IMR-90 (cell line): ENCODE results near the gene HOXC10. TPM values are rescaled to one million over a fixed set of nuclear protein-coding genes. Genes with fewer than 3 reads are reported as not detected.

Source experiments
- ATAC-seq: fragments of 200-7000 bp; cut with Tn5 transposase; 2 replicates; pipeline ENCODE4 v1.9.1; 2020; ENCODE audit warnings: low read depth, mild to moderate bottlenecking, moderate library complexity
- BruUV-seq: library from RNA; stranded (reverse); fragments of 400-500 nt; replicated peaks from 2 replicates; lab custom pipeline; 2021; lab: Mats Ljungman, UMichigan
- CTCF ChIA-PET: fragments of 300-600 bp; formaldehyde crosslinking; extraction: SDS; loops from one replicate; lab custom pipeline; 2021; ENCODE audit warnings: antibody characterized with exemption; lab: Yijun Ruan, JAX
- POLR2A ChIA-PET: fragments of 300-600 bp; sonication (Branson Sonifier 250); formaldehyde crosslinking; loops from one replicate; lab custom pipeline; 2022; ENCODE audit warnings: antibody characterized with exemption; ENCODE audit not compliant: unreplicated experiment; lab: Charles Lee
- DNase-seq: peaks from one replicate; pipeline ENCODE4 v3.0.0; 2013
- H2AFZ ChIP-seq: replicated peaks from 2 replicates; pipeline ENCODE3; 2013; ENCODE audit warnings: low read length, mild to moderate bottlenecking; ENCODE audit not compliant: poor library complexity
- H2AK5ac ChIP-seq: 2 replicates; pipeline ENCODE4 v1.6.1; 2013; ENCODE audit warnings: low read depth, low read length, inconsistent platforms
- H2AK9ac ChIP-seq: replicated peaks from 2 replicates; pipeline ENCODE3; 2013; ENCODE audit warnings: mild to moderate bottlenecking, low read depth, low read length, moderate library complexity; ENCODE audit not compliant: poor library complexity
- H2BK120ac ChIP-seq: 2 replicates; pipeline ENCODE4 v1.6.1; 2013; ENCODE audit warnings: low read depth, low read length, inconsistent platforms
- H2BK15ac ChIP-seq: 3 replicates; pipeline ENCODE4 v1.6.1; 2013; ENCODE audit warnings: low read depth, low read length, inconsistent platforms
- H2BK20ac ChIP-seq: 2 replicates; pipeline ENCODE4 v1.6.1; 2013; ENCODE audit warnings: low read depth, mild to moderate bottlenecking, inconsistent platforms, low read length, moderate library complexity
- H2BK5ac ChIP-seq: 2 replicates; pipeline ENCODE4 v1.6.1; 2013; ENCODE audit warnings: mild to moderate bottlenecking, low read depth, low read length, inconsistent platforms; ENCODE audit not compliant: poor library complexity, severe bottlenecking
- H3K14ac ChIP-seq: replicated peaks from 2 replicates; pipeline ENCODE4 v1.6.1; 2013; ENCODE audit warnings: low read depth, low read length, inconsistent platforms
- H3K18ac ChIP-seq: 2 replicates; pipeline ENCODE4 v1.6.1; 2013; ENCODE audit warnings: low read depth, low read length, control low read depth
- H3K23ac ChIP-seq: 2 replicates; pipeline ENCODE4 v1.6.1; 2013; ENCODE audit warnings: low read depth, low read length, inconsistent platforms
- H3K27ac ChIP-seq: 2 replicates; pipeline ENCODE4 v1.5.1; 2013; ENCODE audit warnings: mild to moderate bottlenecking, control low read depth, low read length; ENCODE audit not compliant: insufficient read depth
- H3K27me3 ChIP-seq: 2 replicates; pipeline ENCODE4 v1.6.1; 2013; ENCODE audit warnings: low read length; ENCODE audit not compliant: control insufficient read depth, insufficient read depth
- H3K36me3 ChIP-seq: 2 replicates; pipeline ENCODE4 v1.6.1; 2013; ENCODE audit warnings: low read length, mixed read lengths; ENCODE audit not compliant: control insufficient read depth, insufficient read depth
- H3K4ac ChIP-seq: 2 replicates; pipeline ENCODE4 v1.6.1; 2013; ENCODE audit warnings: low read depth, low read length, inconsistent platforms
- H3K4me1 ChIP-seq: 2 replicates; pipeline ENCODE4 v1.6.1; 2013; ENCODE audit warnings: low read length, mixed read lengths; ENCODE audit not compliant: control insufficient read depth, insufficient read depth
- H3K4me2 ChIP-seq: 2 replicates; pipeline ENCODE4 v1.6.1; 2013; ENCODE audit warnings: low read depth, mild to moderate bottlenecking, control low read depth, low read length, moderate library complexity
- H3K4me3 ChIP-seq: 2 replicates; pipeline ENCODE4 v1.5.1; 2013; ENCODE audit warnings: low read depth, mild to moderate bottlenecking, control low read depth, low read length, moderate library complexity; ENCODE audit not compliant: insufficient read depth
- H3K56ac ChIP-seq: 2 replicates; pipeline ENCODE4 v1.6.1; 2013; ENCODE audit warnings: low read length, inconsistent platforms; ENCODE audit not compliant: insufficient read depth; ENCODE audit errors: extremely low read depth
- H3K79me1 ChIP-seq, 2 experiments: 2 replicates each; pipeline ENCODE4 v1.6.1; 2013; ENCODE audit warnings: low read length in 2 of 2, inconsistent platforms in 1 of 2, low read depth in 1 of 2
- H3K9ac ChIP-seq: 2 replicates; pipeline ENCODE4 v1.6.1; 2013; ENCODE audit warnings: low read depth, low read length, control low read depth
- H3K9me1 ChIP-seq: 2 replicates; pipeline ENCODE4 v1.6.1; 2013; ENCODE audit warnings: low read length, inconsistent platforms; ENCODE audit not compliant: insufficient read depth
- H3K9me3 ChIP-seq: 2 replicates; pipeline ENCODE4 v1.6.1; 2013; ENCODE audit warnings: low read length; ENCODE audit not compliant: control insufficient read depth, insufficient read depth
- H4K20me1 ChIP-seq: 2 replicates; pipeline ENCODE4 v1.6.1; 2013; ENCODE audit warnings: low read length, inconsistent platforms; ENCODE audit not compliant: insufficient read depth
- H4K5ac ChIP-seq: 2 replicates; pipeline ENCODE4 v1.6.1; 2013; ENCODE audit warnings: mild to moderate bottlenecking, low read depth, low read length, control low read depth
- H4K8ac ChIP-seq, 2 experiments: 2 replicates each; pipeline ENCODE4 v1.6.1; 2013; ENCODE audit warnings: low read depth in 2 of 2, low read length in 2 of 2, control low read depth in 1 of 2, inconsistent platforms in 1 of 2
- H4K91ac ChIP-seq: 2 replicates; pipeline ENCODE4 v1.6.1; 2013; ENCODE audit warnings: low read depth, low read length, inconsistent platforms; ENCODE audit not compliant: insufficient read depth
- CEBPB ChIP-seq: IDR thresholded peaks from 2 replicates; pipeline ENCODE4 v1.6.1; 2012; ENCODE audit warnings: low read depth, low read length, improper control_type of control experiment
- MAFK ChIP-seq: IDR thresholded peaks from 2 replicates; pipeline ENCODE4 v1.6.1; 2012; ENCODE audit warnings: low read depth, low read length, improper control_type of control experiment
- MXI1 ChIP-seq: IDR thresholded peaks from 2 replicates; pipeline ENCODE4 v1.6.1; 2012; ENCODE audit warnings: low read depth, mild to moderate bottlenecking, low read length, moderate library complexity, borderline replicate concordance
- NFE2L2 ChIP-seq: fragments of 150-350 bp; IDR thresholded peaks from 2 replicates; pipeline ENCODE4 v1.6.1; 2016; ENCODE audit warnings: low read depth, mild to moderate bottlenecking, low read length
- SMC3 ChIP-seq: fragments of 150-350 bp; IDR thresholded peaks from 2 replicates; pipeline ENCODE4 v1.6.1; 2016; ENCODE audit warnings: low read depth, mild to moderate bottlenecking, antibody characterized with exemption, low read length, moderate library complexity
- WGBS, 2 experiments: methylation state at CpG; one replicate each; pipeline versions ENCODE4 v1.1.5 to v1.1.7; 2013; ENCODE audit warnings: missing lambda C conversion rate in 2 of 2; ENCODE audit not compliant: insufficient read length in 1 of 2; ENCODE audit errors: extremely low coverage in 2 of 2; 5-methylcytosine and 5-hydroxymethylcytosine counted together
- dilution Hi-C: fragments of 300-500 bp; cut with HindIII; formaldehyde crosslinking; loops from one replicate; pipeline ENCODE4 v1.14.3; 2018; ENCODE audit warnings: low sequenced_read_pairs; ENCODE audit not compliant: unreplicated experiment
- in situ Hi-C: fragments of 300-500 bp; cut with MboI; formaldehyde crosslinking; loops from 3 replicates; pipeline ENCODE4 v1.14.3; 2019; ENCODE audit warnings: low sequenced_read_pairs, inconsistent platforms, mixed read lengths
- intact Hi-C: fragments of 100-400 bp; cut with micrococcal nuclease; formaldehyde crosslinking; loops from 2 replicates; pipeline ENCODE4 v1.10.0; 2022
- polyA plus RNA-seq, 3 experiments: library from polyadenylated mRNA; depleted of rRNA; stranded (reverse); fragments of >200 nt; gene quantifications; 2 replicates each; pipeline ENCODE4 v1.2.3, GENCODE V29; 2012; ENCODE audit warnings: low replicate concordance in 1 of 3
- total RNA-seq: library from RNA; depleted of rRNA; stranded (reverse); fragments of >200 nt; gene quantifications from 2 replicates; pipeline ENCODE4 v1.2.3, GENCODE V29; 2012
- TF ChIP-seq, protein P1 (sequence below): fragments of 150-350 bp; IDR thresholded peaks from 2 replicates; pipeline ENCODE4 v1.6.1; 2017; ENCODE audit warnings: mild to moderate bottlenecking, antibody characterized with exemption, low read length, low read depth

Gene HOXC10
- total and polyA plus RNA-seq, 2 of the 4 experiments (the other 2 are of a cell fraction), result 0.15 TPM; not detected in 1

GRCh38 chr12:53993162-53994008 lies 8.4 kb downstream of the HOXC10 start:
- 0% methylated on average over 1 of the region's 18 CpGs; no CpG with 5 or more reads in 1 of the 2 experiments for WGBS, 2 experiments
- BruUV-seq, result no TSS peak
- peaks cover 3% of the 10 kb centered on the region; the same call in 1 of the 2 replicates for H3K4me1 ChIP-seq
- no peak overlapping the region for H3K23ac ChIP-seq
- H3K4ac ChIP-seq, result no peak overlapping the region
- H4K91ac ChIP-seq, result no peak overlapping the region
- no peaks in the 10 kb centered on the region for H3K36me3 ChIP-seq
- no peak overlapping the region for H3K14ac ChIP-seq
- no peak overlapping the region for H3K4me2 ChIP-seq
- no peak overlapping the region for H2AK9ac ChIP-seq
- no peak for DNase-seq
- H4K5ac ChIP-seq, result no peak overlapping the region
- intact Hi-C loops (no loop called here), in situ Hi-C loops (loop anchor here (10.0 kb wide), 2 partner anchors 229 to 381 kb away; no protein-coding TSS in a partner anchor), dilution Hi-C loops (no loop called here)
- H3K56ac ChIP-seq, result no peak overlapping the region
- no peaks in the 10 kb centered on the region for H3K9me1 ChIP-seq
- ATAC-seq, result no peak
- no peak overlapping the region for H3K18ac ChIP-seq
- H3K79me1 ChIP-seq, result no peaks in the 10 kb centered on the region
- H2BK120ac ChIP-seq, result no peak overlapping the region
- no peak overlapping the region for H2BK15ac ChIP-seq
- H2AFZ ChIP-seq, result no peak overlapping the region
- no peak overlapping the region for H2BK20ac ChIP-seq
- H3K27ac ChIP-seq, result no peak overlapping the region
- peaks cover 19% of the 10 kb centered on the region for H3K9me3 ChIP-seq
- no peak overlapping the region for H2AK5ac ChIP-seq
- H3K9ac ChIP-seq, result no peak overlapping the region
- no peak overlapping the region for H4K8ac ChIP-seq
- H3K27me3 ChIP-seq, result peaks cover 98% of the 10 kb centered on the region
- TF ChIP-seq SMC3, result no peak
- no peak for TF ChIP-seq MAFK
- no peak for TF ChIP-seq CEBPB
- no peak for TF ChIP-seq NFE2L2
- no peak for TF ChIP-seq MXI1
- TF ChIP-seq, protein P1, sequence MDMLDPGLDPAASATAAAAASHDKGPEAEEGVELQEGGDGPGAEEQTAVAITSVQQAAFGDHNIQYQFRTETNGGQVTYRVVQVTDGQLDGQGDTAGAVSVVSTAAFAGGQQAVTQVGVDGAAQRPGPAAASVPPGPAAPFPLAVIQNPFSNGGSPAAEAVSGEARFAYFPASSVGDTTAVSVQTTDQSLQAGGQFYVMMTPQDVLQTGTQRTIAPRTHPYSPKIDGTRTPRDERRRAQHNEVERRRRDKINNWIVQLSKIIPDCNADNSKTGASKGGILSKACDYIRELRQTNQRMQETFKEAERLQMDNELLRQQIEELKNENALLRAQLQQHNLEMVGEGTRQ, result no peak
- ChIA-PET CTCF (no interaction called here), POLR2A (no interaction called here)
- H2BK5ac ChIP-seq, result no peak overlapping the region
- no peak overlapping the region for H3K4me3 ChIP-seq
- no peaks in the 10 kb centered on the region; the same call in 1 of the 2 replicates for H4K20me1 ChIP-seq
